NCI-H1417 (cell line): ENCODE measurements around the gene YPEL4.

Source experiments
- DNase-seq, 3 experiments: peaks; one replicate each; lab custom pipeline; 2025; lab: John Stamatoyannopoulos, UW

The YPEL4 gene

DNA sequence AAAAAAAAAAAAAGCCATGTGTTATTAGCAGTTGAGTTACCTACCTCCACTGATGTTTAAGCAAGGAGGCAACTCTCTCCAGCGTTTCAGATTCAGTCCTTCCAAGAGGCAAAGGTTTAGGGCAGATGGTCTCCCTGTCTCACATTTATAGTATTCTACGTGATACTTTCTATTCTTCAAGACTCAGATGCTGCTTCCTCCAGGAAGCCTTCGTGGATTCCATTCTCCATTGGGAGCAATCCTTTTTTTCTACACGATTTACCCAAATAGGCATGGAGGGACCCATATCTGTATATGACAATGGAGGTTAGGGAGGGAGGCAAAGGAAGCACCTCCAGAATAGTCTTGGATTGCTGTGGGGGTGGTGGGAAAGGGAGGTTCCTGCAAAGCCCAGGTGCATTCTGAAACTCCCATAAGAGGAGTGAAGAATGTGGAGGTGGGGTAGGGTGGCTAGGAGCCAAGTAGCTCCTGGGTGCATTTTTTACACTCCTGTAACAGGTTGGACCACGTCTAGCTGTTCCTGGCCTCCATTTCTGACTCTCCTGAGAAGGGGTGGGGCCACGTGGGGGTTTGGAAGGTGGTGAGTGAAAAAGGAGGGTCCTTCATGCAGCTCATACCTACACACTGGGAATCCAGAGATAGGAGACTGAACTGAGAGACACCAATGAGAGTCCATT, 16.2 kb downstream of the YPEL4 start:
- DNase-seq: no peak

DNA sequence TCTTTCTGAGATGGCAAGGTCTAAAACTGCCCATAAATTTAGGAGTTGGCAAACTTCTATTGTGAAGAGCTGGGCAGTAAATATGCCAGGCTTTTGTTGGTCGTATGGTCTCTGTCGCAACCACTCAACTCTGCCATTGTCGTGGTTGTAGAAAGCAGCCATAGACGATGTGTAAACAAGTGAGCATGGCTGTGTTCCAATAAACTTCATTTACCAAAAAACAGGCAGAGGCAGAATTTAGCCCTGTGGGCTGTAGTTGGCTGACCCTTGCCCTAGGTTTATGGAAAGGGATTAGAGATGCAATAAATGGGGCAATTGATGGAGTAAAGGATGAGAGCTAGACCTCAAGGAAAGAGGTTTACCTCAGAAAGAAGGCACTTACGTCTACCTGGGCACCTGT, 17.6 kb downstream of the YPEL4 start:
- no peak for DNase-seq

DNA sequence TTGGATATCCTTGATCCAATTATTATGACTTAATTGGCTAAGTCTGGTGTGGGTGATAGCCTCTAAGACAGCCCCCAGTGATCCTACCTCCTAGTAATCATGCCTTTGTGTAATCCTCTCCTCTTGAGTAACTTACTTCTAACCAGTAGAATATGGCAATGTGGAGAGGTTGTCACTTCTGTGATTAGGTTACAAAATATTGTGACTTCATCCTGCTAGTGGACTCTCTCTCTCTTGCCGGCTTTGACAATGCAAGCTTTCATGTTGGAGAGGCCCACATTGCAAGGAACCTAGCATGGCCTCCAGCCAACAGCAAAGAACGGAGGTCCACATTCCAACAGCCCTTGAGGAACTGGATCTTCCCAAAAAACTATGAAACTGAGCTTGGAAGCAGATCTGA, 19.5 kb downstream of the YPEL4 start:
- DNase-seq: no peak

DNA sequence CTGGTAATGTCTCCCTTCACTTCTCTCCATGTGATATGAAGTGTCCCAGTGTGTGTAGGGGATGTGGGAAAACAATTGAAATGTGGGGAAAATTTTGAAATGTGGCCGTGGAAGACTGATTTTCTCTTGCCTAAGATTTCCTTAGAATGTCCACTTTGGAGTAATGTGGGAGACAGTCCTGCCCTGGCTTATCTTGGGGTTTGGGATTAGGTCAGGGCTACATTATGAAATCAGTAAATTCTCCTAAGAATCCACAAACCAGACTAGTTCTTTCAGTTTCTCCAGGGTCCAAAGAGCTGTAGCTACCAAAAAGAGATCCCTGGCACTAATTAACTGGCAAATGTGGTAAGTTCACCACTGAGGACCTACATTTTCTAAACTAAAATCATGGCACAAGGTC, 22.8 kb downstream of the YPEL4 start:
- no peak for DNase-seq

DNA sequence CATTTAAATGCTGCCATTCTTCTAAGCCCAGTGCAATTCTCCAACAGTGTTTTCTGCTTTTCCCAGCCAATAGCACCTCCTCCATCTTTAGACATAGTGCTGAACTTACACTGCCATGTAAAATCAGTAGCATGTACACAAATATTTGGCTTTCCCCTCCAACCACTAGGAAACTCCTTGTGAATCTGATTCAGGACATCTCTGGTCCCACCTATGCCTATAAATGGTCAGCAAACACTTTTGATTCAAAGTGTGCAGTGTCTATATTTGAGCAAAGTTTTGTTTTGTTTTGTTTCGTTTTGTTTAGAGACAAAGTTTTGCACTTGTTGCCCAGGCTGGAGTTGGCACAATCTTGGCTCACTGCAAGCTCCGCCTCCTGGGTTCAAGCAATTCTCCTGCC, 24.8 kb downstream of the YPEL4 start:
- DNase-seq: no peak

DNA sequence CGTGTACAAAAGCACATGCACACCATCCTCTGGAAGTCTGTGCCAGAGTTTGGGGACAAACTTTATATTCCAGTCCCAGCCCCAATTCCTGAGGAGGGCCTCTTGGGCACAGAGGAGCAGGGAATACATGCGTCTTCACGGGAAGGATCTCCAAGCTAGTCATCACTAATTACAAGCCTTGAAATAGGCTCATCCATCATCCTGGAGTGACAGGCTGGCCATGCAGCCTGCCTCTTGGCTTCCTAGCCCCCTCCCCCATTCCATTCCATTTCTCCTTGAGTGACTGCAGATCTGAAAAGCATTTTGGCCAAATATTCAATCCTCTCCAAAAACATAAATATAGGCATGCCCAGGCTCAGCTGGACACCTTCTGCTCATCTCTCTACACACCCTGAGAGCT, 27.4 kb downstream of the YPEL4 start:
- peak in 2 of 3 experiments; percentile 17 to 68 for DNase-seq

DNA sequence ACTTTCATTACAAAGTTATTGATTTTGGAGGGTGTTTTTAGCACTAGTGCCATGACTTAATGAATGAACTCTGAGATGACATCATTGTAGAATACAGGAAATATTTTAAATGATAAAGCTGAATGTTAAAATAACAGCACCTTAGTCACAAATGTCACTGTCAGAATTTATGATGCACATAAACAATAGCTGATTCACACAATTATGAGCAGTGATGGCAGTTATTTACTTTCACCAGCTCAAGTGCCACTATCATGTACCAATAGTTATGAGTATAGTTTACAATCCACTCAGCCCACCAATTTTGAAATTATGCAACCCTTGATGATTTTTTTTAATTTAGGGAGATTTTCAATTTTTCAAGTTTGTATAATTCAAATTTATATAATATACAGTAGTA, 29.2 kb downstream of the YPEL4 start:
- DNase-seq: peak in 1 of 3 experiments; percentile 37

DNA sequence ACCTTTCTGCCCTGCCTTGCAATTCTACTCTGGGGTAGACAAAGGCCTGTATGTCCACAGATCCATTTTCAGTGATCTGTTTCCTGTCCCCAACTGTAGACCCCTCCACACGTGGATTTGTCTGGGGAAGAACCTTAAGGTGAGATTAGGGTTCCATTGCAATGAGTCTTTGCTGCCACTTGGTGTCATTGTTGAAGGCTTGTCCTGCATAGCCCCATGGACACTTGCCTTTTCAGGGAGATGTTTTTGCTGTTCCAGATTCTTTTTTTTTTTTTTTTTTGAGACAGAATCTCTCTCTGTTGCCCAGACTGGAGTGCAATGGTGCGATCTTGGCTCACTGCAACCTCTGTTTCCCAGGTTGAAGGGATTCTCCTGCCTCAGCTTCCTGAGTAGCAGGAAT, 30.4 kb downstream of the YPEL4 start:
- no peak for DNase-seq

DNA sequence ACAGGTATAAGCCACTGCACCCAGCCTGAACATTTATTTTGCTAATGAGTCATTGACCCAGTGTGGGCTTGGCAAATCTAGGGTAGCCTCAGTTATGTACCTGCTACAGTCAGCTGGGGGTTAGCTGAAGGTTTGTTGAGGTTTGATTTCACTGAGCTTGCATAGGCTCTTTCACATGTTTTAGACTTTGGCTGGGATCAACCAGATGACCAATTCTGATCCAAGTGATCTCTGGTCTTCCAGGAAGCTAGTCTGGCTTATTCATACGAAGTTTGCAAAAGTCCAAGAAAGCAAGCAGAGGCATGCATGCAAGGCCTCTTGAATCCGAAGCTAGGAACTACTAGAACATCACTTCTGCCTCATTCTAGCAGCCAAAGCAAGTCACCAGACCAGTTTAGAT, 31.3 kb downstream of the YPEL4 start:
- no peak for DNase-seq

DNA sequence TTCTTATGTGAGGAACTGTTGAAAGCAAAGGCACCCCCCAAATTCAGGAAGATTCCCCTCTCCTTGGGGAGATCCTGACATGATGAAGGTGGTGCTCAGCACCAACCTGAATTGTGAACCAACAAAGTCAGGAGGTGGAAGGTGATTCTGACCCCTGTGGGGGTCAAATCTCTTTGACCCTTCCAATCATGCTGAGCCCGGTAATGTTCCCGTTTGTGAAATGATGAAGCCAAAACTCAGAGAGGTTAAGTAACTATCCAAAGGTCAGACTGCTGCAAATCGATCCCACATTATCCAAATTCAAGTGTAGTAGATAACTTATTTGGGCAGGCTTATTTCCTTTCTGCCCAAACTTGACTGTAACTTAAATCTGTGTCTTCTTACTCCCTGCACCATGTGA, 33.1 kb downstream of the YPEL4 start:
- no peak for DNase-seq

DNA sequence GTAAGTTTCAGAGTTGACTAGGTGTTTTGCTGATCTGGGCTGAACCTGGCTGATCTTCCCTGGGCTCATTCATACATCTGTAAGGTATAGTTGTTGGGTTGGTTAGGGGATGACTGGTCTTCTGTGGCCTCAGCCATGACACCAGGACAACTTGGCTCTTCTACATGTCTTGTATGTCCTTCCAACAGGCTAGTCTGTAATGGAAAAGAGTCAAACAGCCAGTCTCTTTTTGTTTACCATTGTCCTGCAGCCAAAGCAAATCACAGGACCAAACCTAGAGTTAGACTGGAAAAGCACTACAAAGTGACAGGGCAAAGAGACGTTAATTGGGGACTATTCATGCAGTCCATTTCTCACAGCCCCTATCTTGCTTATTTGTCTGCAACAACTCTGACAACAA, 34.4 kb downstream of the YPEL4 start:
- no peak for DNase-seq

DNA sequence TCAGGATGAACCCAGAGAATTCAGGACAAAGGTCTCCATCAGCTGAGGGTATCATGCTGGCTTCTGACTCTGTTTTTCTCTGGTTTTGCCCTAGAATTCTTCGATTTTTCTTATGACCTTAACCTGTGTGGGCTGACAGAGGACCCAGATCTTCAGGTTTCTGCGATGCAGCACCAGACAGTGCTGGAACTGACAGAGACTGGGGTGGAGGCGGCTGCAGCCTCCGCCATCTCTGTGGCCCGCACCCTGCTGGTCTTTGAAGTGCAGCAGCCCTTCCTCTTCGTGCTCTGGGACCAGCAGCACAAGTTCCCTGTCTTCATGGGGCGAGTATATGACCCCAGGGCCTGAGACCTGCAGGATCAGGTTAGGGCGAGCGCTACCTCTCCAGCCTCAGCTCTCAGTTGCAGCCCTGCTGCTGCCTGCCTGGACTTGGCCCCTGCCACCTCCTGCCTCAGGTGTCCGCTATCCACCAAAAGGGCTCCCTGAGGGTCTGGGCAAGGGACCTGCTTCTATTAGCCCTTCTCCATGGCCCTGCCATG, 35.4 kb downstream of the YPEL4 start:
- DNase-seq: no peak

DNA sequence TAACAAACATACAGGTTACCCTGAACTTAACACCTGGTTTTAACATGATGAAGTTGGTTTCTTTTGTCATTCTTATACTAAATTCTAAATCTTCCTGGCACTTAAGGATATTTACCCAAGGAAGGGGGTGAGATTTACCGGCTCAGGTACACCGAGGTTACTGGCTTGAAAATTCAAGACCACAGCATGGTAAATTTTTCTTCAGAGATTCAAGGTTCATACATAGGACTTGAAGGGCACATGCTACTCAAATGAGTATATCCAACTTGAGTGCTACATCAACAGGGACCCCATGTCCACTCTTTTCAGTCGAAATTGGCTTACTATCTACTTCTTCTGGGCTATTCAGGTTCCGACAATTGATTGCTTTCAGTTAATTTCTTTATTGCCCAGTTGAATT, 39.5 kb downstream of the YPEL4 start:
- DNase-seq: no peak

DNA sequence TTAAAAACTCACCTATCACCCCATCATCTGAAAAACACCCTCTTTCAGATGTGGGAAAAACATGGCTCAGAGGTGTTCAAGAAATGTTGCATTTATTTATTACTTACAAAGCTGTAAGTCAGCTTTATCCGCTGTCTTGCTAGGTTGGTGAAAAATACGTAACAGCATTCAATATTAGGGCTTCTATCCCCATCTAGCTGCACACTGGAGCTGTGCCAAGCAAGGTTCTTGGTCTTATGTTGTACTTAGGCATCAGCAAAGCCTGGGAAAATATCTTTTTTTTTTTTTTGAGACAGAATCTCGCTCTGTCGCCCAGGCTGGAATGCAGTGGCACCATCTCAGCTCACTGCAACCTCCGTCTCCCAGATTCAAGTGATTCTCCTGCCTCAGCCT, 44.7 kb downstream of the YPEL4 start:
- no peak for DNase-seq

DNA sequence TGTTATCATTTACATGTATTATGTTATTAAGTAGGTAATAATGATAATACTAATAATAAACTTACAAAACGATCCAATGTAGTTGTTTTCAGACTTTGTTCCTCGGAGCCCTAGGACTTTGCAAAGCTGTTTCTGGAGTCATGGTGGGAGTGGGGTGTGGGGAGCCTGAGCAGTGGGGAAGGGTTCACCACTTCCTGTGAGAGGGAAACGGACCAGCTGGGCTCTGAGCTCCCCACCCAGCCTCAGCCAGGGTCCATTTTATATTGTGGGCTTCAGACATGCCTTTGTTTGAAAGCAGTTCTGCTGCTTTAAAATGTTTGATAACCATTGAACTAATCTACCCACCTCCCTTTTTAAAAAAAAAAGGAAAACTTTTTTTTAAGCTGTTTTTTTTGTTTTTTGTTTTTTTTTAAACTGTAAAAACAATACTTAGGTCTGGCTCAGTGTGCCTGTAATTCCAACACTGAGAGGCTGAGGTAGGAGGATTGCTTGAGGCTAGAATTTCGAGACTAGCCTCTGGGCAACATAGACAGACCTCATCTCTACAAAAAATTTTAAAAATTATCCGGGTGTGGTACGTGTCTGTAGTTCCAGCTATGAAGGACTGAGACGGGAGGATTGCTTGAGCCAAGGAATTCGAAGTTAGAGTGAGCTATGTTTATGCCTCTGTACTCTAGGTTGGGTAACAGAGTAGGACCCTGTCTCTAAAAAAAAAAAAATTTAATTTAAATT, 45.2 kb downstream of the YPEL4 start:
- no peak for DNase-seq

DNA sequence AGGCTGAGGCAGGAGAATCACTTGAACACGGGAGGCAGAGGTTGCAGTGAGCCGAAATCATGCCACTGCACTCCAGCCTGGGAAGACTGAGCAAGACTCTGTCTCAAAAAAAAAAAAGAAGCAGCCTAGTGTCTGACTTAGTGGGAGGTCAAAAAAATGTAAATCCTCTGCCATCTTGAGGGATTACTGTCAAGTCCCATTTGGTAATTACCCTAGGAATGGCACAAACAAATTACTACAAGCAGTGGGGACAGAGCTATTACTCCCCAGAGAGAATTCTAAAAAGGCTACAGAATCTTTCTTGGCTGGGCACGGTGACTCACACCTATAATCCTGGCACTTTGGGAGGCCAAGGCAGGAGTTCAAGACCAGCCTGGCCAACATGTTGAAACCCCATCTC, 48.4 kb downstream of the YPEL4 start:
- DNase-seq: no peak

DNA sequence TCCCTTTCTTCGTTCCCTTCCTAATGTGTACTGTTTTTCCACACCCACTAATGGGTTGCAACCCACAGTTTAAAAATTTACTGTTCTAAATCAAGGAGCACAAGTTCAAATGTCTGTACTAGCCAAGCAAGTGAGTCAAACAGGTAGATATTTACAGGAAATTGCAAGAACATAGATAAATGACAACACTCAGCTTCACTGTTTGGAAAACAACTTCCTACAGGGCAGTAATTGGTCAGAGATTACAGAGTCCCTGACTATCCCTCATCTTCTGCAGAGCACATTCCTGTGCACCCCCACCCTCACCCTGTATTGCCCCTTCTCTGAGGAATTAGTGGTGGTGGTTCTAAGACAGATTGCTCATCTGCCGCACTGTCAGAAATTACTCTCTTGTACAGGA, 50.3 kb downstream of the YPEL4 start:
- no peak for DNase-seq

DNA sequence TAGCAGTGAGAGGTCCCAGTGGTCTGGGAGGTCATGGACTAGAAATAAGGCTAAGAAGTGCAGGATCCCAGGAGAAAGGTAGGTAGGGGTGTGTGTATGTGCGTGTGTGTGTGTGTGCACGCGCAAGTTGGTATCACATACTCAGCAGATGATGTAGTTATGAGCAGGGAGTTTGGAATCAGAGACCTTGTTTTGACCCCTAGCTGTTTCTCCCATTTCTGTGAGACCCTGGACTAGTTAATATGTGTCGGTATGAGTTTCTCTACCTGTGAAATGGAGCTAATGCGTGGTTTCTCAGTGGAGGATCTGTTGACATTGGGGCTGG, 50.9 kb downstream of the YPEL4 start:
- no peak for DNase-seq

DNA sequence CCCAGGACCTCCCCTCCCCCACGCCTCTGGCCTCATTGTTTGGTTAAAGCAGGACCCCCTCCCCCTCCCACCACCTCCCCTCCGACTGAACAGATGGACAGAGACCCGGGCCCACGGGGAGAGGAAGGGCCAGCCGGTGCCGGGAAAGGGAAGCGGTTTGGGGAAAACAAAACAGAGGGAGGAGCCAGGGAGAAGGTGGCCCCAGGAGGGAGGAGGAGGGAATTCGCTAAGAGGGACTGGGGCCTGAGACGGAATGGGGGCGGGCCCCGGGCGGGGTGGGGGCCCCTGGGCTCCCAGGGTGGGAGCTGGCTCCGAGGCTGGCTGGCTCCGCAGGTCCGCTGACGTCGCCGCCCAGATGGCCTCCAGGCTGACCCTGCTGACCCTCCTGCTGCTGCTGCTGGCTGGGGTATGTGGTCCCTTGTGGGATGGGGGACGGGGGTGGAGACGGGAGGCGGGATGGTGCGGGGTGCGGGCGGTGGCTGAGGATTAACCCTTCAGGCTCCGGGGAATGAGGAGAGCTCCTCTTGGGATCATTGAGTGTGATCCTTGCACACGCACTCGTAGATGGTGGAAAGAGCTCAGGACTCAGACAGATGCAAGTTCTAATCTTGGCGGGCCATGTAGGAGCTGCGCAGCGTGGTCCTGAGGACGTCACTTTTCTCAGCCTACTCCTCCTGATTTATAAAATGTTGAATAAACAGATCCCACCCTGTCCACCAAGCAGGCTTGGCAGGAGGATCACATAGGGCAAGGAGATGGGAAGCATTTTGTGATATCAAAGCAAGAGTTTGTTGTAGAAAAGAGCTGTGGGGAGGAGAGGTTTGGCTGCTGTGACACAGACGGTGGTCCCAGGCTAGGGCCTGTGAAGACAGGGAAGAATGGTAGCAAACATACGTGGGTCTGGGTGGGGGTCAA, 51.5 kb downstream of the YPEL4 start:
- peak in 1 of 3 experiments; percentile 11 for DNase-seq

DNA sequence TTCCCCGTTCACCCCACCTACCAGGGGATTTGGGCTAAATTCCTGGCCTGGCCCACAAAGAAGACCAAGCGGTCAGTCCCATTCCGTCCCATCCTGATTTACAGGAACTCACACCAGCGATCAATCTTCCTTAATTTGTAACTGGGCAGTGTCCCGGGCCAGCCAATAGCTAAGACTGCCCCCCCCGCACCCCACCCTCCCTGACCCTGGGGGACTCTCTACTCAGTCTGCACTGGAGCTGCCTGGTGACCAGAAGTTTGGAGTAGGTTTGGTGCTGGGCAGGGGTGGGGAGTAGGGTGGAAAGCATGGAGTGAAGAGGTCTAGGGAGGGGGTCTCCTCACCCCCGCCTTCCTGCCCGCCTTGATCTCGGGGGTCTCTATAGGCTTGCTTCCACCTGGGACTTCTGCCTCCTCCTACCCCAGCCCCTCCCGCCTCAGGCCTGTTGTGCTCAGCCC, 52.2 kb downstream of the YPEL4 start, which contains the start of gene SERPING1:
Gene SERPING1 (plus strand): TSS at position 225 of the 455 bp plus-strand sequence. CDS start 586 bp downstream, outside the sequence.
- DNase-seq: no peak

DNA sequence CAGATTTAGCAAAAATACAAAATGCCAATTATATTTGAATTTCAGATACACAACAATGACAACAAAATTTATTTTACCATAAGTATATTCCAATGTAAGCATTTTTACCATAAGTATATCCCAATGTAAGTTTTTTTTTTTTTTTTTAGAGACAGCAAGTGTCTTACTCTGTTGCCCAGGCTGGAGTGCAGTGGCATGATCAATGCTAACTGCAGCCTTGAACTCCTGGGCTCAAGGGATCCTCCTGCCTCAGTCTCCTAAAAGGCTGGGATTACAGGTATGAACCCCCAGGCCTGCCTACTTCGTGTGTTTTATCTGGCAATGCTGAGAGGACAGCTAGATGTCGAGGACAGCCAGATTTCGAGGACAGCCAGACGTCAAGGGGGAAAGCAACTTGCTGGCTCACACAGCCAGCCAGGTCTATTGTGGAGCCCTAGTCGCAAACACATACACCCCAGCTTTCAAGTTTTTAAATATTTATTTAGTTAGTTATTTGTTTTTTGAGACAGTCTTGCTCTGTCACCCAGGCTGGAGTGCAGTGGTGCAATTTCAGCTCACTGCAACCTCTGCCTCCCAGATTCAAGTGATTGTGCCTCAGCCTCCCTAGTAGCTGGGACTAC, 53.3 kb downstream of the YPEL4 start:
- DNase-seq: no peak
